ENCODE results near the gene DHX35. TPM values are rescaled to one million over a fixed set of nuclear protein-coding genes. Genes with fewer than 3 reads are reported as not detected.

Gene DHX35
- total RNA-seq, 2 donors from 2014 or later, result 12.2 to 16.1 TPM

DNA sequence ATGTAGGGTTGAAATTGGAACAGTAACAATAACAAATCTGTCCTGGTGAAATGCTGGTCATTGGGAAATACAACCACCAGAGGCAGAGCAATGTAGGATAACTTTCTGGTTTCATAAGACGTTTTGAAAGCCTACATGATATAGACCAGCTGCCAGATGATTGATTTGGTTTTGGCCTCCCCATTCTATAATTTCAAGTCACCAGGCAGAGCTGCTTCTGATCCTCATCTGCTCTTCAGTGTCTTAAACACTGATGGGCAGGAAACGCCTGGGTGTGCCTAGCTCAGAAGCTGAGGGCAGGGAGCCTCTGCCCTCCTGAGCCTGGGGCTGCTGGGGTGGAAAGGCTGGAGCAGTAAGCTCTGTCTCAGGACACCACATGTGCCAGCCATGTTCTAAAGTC is 24.5 kb downstream of the DHX35 start:
- Mint-ChIP-seq H3K4me3 (no peak overlapping the region), H3K9me3 (no peaks in the 10 kb centered on the region), H3K36me3 (ENCODE audit: low read depth) (peaks cover 34% of the 10 kb centered on the region), H3K27ac (peak overlapping the region; percentile 52), H3K4me1 (peaks cover 5% of the 10 kb centered on the region), H3K27me3 (ENCODE audit: insufficient read depth) (no peaks in the 10 kb centered on the region)
- TF ChIP-seq, protein P1, sequence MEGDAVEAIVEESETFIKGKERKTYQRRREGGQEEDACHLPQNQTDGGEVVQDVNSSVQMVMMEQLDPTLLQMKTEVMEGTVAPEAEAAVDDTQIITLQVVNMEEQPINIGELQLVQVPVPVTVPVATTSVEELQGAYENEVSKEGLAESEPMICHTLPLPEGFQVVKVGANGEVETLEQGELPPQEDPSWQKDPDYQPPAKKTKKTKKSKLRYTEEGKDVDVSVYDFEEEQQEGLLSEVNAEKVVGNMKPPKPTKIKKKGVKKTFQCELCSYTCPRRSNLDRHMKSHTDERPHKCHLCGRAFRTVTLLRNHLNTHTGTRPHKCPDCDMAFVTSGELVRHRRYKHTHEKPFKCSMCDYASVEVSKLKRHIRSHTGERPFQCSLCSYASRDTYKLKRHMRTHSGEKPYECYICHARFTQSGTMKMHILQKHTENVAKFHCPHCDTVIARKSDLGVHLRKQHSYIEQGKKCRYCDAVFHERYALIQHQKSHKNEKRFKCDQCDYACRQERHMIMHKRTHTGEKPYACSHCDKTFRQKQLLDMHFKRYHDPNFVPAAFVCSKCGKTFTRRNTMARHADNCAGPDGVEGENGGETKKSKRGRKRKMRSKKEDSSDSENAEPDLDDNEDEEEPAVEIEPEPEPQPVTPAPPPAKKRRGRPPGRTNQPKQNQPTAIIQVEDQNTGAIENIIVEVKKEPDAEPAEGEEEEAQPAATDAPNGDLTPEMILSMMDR (conservative IDR thresholded peaks at IDR 0.05), result peak; percentile 14
- WGBS, 2 experiments (ENCODE audit: insufficient coverage in 1 of 2, insufficient read length in 1 of 2), result 89 to 100% methylated on average over 2 of the region's 2 CpGs
- Histone ChIP-seq H3K9ac (ENCODE audit: extremely low read depth, low read length, poor library complexity, severe bottlenecking) (no peak overlapping the region), H3K36me3 (ENCODE audit: control insufficient read depth, insufficient read depth, low read length) (peaks cover 45% of the 10 kb centered on the region), H3K4me1 (ENCODE audit: control insufficient read depth, insufficient read depth, low read length) (no peaks in the 10 kb centered on the region), H3K27me3 (ENCODE audit: control insufficient read depth, insufficient read depth, low read length, poor library complexity, severe bottlenecking) (no peaks in the 10 kb centered on the region), H3K27ac (ENCODE audit: low read depth, low read length) (no peak overlapping the region), H3K4me3 (ENCODE audit: low read length) (no peak overlapping the region), H3K9me3 (ENCODE audit: control insufficient read depth, low read length) (no peaks in the 10 kb centered on the region)
- DNase-seq, result no peak

DNA sequence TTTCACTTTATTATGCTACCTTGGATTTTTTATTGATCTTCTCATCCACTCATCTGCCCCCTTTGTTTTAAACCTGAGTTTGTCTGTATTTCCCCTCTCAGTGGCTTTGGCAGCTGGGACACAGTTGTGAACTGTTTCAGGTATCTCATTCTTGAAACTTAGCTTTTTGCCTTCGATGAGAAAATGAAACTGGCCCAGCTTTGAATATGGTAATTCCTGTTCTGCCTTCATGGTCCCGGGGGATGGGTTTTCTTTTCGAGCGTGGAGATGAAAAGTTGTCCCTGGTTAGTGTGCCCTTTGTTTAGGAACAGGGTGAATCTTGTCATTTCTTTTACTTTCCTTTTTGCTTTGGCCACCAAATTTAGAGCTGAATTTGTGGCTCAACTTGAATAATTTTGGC is 25.6 kb downstream of the DHX35 start:
- H3K27me3 Mint-ChIP-seq (ENCODE audit: insufficient read depth), result no peaks in the 10 kb centered on the region
- H3K27ac Mint-ChIP-seq, result no peak overlapping the region
- WGBS, 2 experiments (ENCODE audit: insufficient coverage in 1 of 2, insufficient read length in 1 of 2), result 90 to 93% methylated on average over 2 to 4 of the region's 4 CpGs
- Histone ChIP-seq H3K27me3 (ENCODE audit: control insufficient read depth, insufficient read depth, low read length, poor library complexity, severe bottlenecking) (no peaks in the 10 kb centered on the region), H3K4me3 (ENCODE audit: low read length) (no peak overlapping the region), H3K27ac (ENCODE audit: low read depth, low read length) (no peak overlapping the region), H3K36me3 (ENCODE audit: control insufficient read depth, insufficient read depth, low read length) (peaks cover 47% of the 10 kb centered on the region), H3K9me3 (ENCODE audit: control insufficient read depth, low read length) (no peaks in the 10 kb centered on the region), H3K4me1 (ENCODE audit: control insufficient read depth, insufficient read depth, low read length) (no peaks in the 10 kb centered on the region), H3K9ac (ENCODE audit: extremely low read depth, low read length, poor library complexity, severe bottlenecking) (no peak overlapping the region)
- TF ChIP-seq, protein P1 (conservative IDR thresholded peaks at IDR 0.05), result no peak
- H3K36me3 Mint-ChIP-seq (ENCODE audit: low read depth), result peaks cover 30% of the 10 kb centered on the region
- no peaks in the 10 kb centered on the region for H3K4me1 Mint-ChIP-seq
- no peak overlapping the region for H3K4me3 Mint-ChIP-seq
- H3K9me3 Mint-ChIP-seq, result no peaks in the 10 kb centered on the region
- no peak for DNase-seq

DNA sequence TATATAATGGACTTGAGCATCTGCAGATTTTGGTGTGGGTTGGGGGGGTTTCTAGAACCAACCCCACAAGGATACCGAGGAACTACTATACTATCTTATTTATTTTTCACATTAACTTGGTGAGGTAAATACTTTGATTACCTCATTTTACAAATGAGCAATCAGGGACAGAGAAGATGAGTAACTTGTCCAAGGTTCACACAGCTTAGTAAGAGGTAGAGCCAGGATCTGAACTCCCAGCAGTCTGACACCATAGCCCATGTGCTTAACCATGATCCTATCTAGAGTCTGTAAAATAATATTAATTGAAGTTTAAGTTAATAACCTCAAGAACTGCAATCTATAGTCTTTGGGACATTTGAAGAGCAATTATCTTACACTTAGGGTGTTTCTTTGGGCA is 28.6 kb downstream of the DHX35 start:
- Mint-ChIP-seq H3K9me3 (no peaks in the 10 kb centered on the region), H3K4me3 (no peak overlapping the region), H3K36me3 (ENCODE audit: low read depth) (peaks cover 38% of the 10 kb centered on the region), H3K27ac (no peak overlapping the region), H3K27me3 (ENCODE audit: insufficient read depth) (no peaks in the 10 kb centered on the region), H3K4me1 (no peaks in the 10 kb centered on the region)
- DNase-seq, result no peak
- Histone ChIP-seq H3K4me3 (ENCODE audit: low read length) (no peak overlapping the region), H3K9me3 (ENCODE audit: control insufficient read depth, low read length) (no peaks in the 10 kb centered on the region), H3K36me3 (ENCODE audit: control insufficient read depth, insufficient read depth, low read length) (peaks cover 45% of the 10 kb centered on the region), H3K27ac (ENCODE audit: low read depth, low read length) (no peak overlapping the region), H3K27me3 (ENCODE audit: control insufficient read depth, insufficient read depth, low read length, poor library complexity, severe bottlenecking) (no peaks in the 10 kb centered on the region), H3K4me1 (ENCODE audit: control insufficient read depth, insufficient read depth, low read length) (no peaks in the 10 kb centered on the region), H3K9ac (ENCODE audit: extremely low read depth, low read length, poor library complexity, severe bottlenecking) (no peak overlapping the region)
- no CpG with 5 or more reads among the region's 1 CpG for WGBS, 2 experiments (ENCODE audit: insufficient coverage in 1 of 2, insufficient read length in 1 of 2)
- TF ChIP-seq, protein P1 (conservative IDR thresholded peaks at IDR 0.05), result no peak

Data from endodermal cell (in vitro differentiated cells).